HL-60 (cell line): ENCODE measurements around the gene NSRP1.

Source experiments
- CTCF ChIP-seq: IDR thresholded peaks from one replicate; pipeline ENCODE4 v1.5.1; 2011; ENCODE audit warnings: low read length, control low read depth, inconsistent platforms; ENCODE audit not compliant: insufficient read depth
- GABPA ChIP-seq: IDR thresholded peaks from 2 replicates; pipeline ENCODE4 v1.6.1; 2012; ENCODE audit warnings: low read depth
- POLR2AphosphoS5 ChIP-seq: IDR thresholded peaks from 2 replicates; pipeline ENCODE4 v1.6.1; 2012; ENCODE audit warnings: low read depth
- REST ChIP-seq: IDR thresholded peaks from 2 replicates; pipeline ENCODE4 v1.6.1; 2012; ENCODE audit warnings: low read depth; ENCODE audit not compliant: insufficient replicate concordance
- SPI1 ChIP-seq: IDR thresholded peaks from 2 replicates; pipeline ENCODE4 v1.6.1; 2012; ENCODE audit warnings: low read depth, mild to moderate bottlenecking, borderline replicate concordance

GRCh38 chr17:30158896-30159625, 42.4 kb downstream of the NSRP1 start:
- TF ChIP-seq POLR2AphosphoS5 (no peak), REST (no peak), CTCF (no peak), GABPA (no peak), SPI1 (peak; percentile 76)
